Endodermal cell (in vitro differentiated cells): ENCODE data around the gene PCID2. TPM values are rescaled to one million over a fixed set of nuclear protein-coding genes. Genes with fewer than 3 reads are reported as not detected.

ENCODE experiments used
- DNase-seq: peaks from one replicate; pipeline ENCODE4 v3.0.0-alpha.2; 2017
- H3K27ac ChIP-seq: 2 replicates; pipeline ENCODE4 v1.5.1; 2013; ENCODE audit warnings: mild to moderate bottlenecking, low read depth, low read length, moderate library complexity
- H3K27me3 ChIP-seq: 2 replicates; pipeline ENCODE4 v1.6.1; 2013; ENCODE audit warnings: mild to moderate bottlenecking, low read length, moderate library complexity; ENCODE audit not compliant: insufficient read depth, control insufficient read depth, poor library complexity, severe bottlenecking
- H3K36me3 ChIP-seq: 2 replicates; pipeline ENCODE4 v1.7.0; 2013; ENCODE audit warnings: mild to moderate bottlenecking, low read length, moderate library complexity; ENCODE audit not compliant: control insufficient read depth, insufficient read depth
- H3K4me1 ChIP-seq: one replicate; pipeline ENCODE4 v1.7.0; 2013; ENCODE audit warnings: low read length; ENCODE audit not compliant: control insufficient read depth, insufficient read depth
- H3K4me3 ChIP-seq: 2 replicates; pipeline ENCODE4 v1.5.1; 2013; ENCODE audit warnings: mild to moderate bottlenecking, low read length, moderate library complexity
- H3K9ac ChIP-seq: 2 replicates; pipeline ENCODE4 v1.6.1; 2013; ENCODE audit warnings: mild to moderate bottlenecking, low read length, moderate library complexity; ENCODE audit not compliant: poor library complexity, severe bottlenecking; ENCODE audit errors: extremely low read depth
- H3K9me3 ChIP-seq: 2 replicates; pipeline ENCODE4 v1.6.1; 2013; ENCODE audit warnings: mild to moderate bottlenecking, low read length, moderate library complexity; ENCODE audit not compliant: control insufficient read depth
- H3K27ac Mint-ChIP-seq: 2 replicates; pipeline ENCODE4 v1.8.0; 2020; ENCODE audit warnings: mixed read lengths
- H3K27me3 Mint-ChIP-seq: 2 replicates; pipeline ENCODE4 v1.8.0; 2021; ENCODE audit warnings: mild to moderate bottlenecking, mixed read lengths; ENCODE audit not compliant: insufficient read depth
- H3K36me3 Mint-ChIP-seq: 2 replicates; pipeline ENCODE4 v1.8.0; 2020; ENCODE audit warnings: low read depth, mixed read lengths
- H3K4me1 Mint-ChIP-seq: 2 replicates; pipeline ENCODE4 v1.8.0; 2020; ENCODE audit warnings: mixed read lengths
- H3K4me3 Mint-ChIP-seq: 2 replicates; pipeline ENCODE4 v1.8.0; 2020; ENCODE audit warnings: mild to moderate bottlenecking, moderate library complexity, mixed read lengths
- H3K9me3 Mint-ChIP-seq: 2 replicates; pipeline ENCODE4 v1.8.0; 2020; ENCODE audit warnings: mild to moderate bottlenecking, mixed read lengths
- WGBS, 2 experiments: methylation state at CpG; one replicate each; pipeline versions ENCODE4 v1.1.5 to v1.1.7; 2013; ENCODE audit warnings: missing lambda C conversion rate in 2 of 2, mixed read lengths in 1 of 2; ENCODE audit not compliant: insufficient coverage in 1 of 2, insufficient read length in 1 of 2; 5-methylcytosine and 5-hydroxymethylcytosine counted together
- total RNA-seq, 2 donors: library from RNA; stranded (reverse); fragmentation: NEBNext Ultra II Directional in 1 of 2; extraction: Animal tissue kit (Norgen Biotek cat#: 25700) in 1 of 2; gene quantifications; 2 replicates in 1 of 2; 3 replicates in 1 of 2; pipeline ENCODE4 v1.2.1, GENCODE V29; 2021
- TF ChIP-seq, protein P1 (sequence below): fragments of 200-600 bp; sonication (generic); conservative IDR thresholded peaks from 2 replicates; pipeline ENCODE4 v1.5.0; 2021; ENCODE audit warnings: antibody characterized with exemption, mild to moderate bottlenecking

PCID2 gene
- total RNA-seq, 2 donors from 2014 or later = 70.5 to 71.7 TPM

DNA sequence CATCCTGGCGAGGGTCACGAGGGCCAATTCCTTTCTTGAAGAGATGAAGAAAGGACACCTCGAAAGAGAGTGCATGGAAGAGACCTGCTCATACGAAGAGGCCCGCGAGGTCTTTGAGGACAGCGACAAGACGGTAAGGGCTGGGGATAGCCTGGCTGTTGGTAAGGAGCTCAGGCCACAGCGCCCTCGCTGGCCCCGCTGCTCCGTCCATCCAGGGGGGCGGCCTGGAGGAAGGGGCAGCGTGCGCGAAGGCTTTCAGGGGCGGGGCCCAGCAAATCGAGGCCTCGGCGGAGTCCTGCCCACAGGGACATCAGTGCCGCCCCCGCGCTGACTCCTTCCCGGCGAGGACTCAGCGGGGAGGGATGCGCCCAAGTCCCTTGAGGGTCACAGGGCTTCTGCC is 79.0 kb downstream of the PCID2 start:
- Histone ChIP-seq H3K4me3 (no peak overlapping the region), H3K9me3 (peaks cover 5% of the 10 kb centered on the region), H3K9ac (no peak overlapping the region), H3K27me3 (no peaks in the 10 kb centered on the region), H3K27ac (no peak overlapping the region), H3K4me1 (peaks cover 9% of the 10 kb centered on the region), H3K36me3 (no peaks in the 10 kb centered on the region)
- 93 to 94% methylated on average over 21 to 27 of the region's 27 CpGs for WGBS, 2 experiments
- Mint-ChIP-seq H3K27me3 (peaks cover 4% of the 10 kb centered on the region), H3K9me3 (peaks cover 5% of the 10 kb centered on the region), H3K27ac (peak overlapping the region; percentile 59), H3K36me3 (peaks cover 19% of the 10 kb centered on the region), H3K4me3 (no peak overlapping the region), H3K4me1 (peaks cover 12% of the 10 kb centered on the region)
- DNase-seq = peak; percentile 60
- TF ChIP-seq, protein P1, sequence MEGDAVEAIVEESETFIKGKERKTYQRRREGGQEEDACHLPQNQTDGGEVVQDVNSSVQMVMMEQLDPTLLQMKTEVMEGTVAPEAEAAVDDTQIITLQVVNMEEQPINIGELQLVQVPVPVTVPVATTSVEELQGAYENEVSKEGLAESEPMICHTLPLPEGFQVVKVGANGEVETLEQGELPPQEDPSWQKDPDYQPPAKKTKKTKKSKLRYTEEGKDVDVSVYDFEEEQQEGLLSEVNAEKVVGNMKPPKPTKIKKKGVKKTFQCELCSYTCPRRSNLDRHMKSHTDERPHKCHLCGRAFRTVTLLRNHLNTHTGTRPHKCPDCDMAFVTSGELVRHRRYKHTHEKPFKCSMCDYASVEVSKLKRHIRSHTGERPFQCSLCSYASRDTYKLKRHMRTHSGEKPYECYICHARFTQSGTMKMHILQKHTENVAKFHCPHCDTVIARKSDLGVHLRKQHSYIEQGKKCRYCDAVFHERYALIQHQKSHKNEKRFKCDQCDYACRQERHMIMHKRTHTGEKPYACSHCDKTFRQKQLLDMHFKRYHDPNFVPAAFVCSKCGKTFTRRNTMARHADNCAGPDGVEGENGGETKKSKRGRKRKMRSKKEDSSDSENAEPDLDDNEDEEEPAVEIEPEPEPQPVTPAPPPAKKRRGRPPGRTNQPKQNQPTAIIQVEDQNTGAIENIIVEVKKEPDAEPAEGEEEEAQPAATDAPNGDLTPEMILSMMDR = no peak

Other genes starting within 250 kb of the PCID2 start
- gene MCF2L, start 239.5 kb downstream of the PCID2 start, total RNA-seq = 10 to 100 TPM; 48.0 to 49.9 TPM
- gene F7, start 102.9 kb downstream of the PCID2 start, total RNA-seq = 1 to 10 TPM; 4.7 to 6.4 TPM
- 10 to 100 TPM; 18.7 to 32.4 TPM for gene F10, start 85.9 kb downstream of the PCID2 start, total RNA-seq
- under 1 TPM; 0.40 to 0.84 TPM for gene PROZ, start 50.0 kb downstream of the PCID2 start, total RNA-seq
- gene CUL4A, start 944 bp upstream of the PCID2 start, total RNA-seq = 10 to 100 TPM; 92.9 to 99.4 TPM
- 100 to 1,000 TPM; 153 to 160 TPM for gene LAMP1, start 88.6 kb upstream of the PCID2 start, total RNA-seq
- 10 to 100 TPM; 31.4 to 35.1 TPM for gene GRTP1, start 155.5 kb upstream of the PCID2 start, total RNA-seq
- gene ADPRHL1, start 244.8 kb upstream of the PCID2 start, total RNA-seq = 1 to 10 TPM; 1.6 to 2.9 TPM